Hematopoietic multipotent progenitor cell treated with erythropoietin and hydrocortisone succinate and interleukin-3 and kit ligand, for 6 days (in vitro differentiated cells): ENCODE results near the gene C19orf47.
"Not testable (repeated sequence)": the region's sequence is repeated elsewhere in the genome, so short reads cannot be mapped to it uniquely, and the experiment has no call there.

Source experiments
- DNase-seq: peaks from one replicate; pipeline ENCODE4 v3.0.0-alpha.2; 2015

Gene C19orf47

DNA sequence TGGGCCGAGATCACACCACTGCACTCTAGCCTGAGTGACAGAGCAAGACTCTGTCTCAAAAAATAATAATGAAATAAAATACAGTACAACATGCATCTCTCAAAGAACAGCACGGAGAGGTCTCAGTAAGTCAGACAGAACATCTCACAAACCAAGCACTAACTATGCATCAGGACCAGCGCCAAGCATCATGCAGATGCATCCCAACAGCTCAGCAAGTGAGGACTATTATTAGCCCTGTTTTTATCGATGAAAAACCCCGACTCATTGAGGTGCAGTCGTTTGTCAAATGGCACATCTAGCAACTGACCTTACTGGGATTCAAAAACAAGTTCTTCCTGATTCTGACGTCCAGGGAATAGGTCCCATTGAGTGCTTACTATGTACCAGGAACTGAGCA lies 3.8 kb downstream of the C19orf47 start:
- DNase-seq, result no peak

DNA sequence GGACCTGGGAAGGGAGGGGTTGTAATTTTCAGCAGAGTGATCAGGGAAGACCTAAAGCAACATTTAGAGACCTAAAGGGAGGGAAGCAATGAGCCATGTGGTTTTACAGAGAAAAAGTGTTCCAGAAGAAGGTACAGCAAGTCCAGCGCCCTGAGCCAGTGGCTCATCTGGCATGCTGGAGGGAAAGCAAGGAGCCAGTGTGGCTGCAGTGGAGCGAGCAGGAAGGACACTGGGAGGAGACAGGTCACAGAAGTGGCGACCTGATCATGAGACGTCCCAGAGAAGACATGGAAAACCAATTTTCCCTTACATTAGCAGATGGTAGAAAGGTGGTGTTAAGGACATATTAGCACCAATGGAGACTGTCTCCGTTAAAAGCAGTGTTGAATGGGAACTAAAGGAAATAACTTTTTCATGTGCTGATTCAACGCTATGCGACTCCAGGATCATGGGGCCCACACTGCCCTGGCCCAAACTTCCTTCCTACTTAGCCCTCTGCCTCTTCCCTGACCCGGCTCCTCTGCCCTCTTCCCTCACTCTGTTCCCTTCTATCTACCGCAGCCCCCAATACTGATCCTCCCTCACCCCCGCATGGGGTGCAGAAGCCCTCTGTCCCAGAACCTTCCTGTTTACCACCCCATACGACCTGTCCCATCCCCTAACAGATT lies 5.4 kb downstream of the C19orf47 start:
- no peak for DNase-seq

DNA sequence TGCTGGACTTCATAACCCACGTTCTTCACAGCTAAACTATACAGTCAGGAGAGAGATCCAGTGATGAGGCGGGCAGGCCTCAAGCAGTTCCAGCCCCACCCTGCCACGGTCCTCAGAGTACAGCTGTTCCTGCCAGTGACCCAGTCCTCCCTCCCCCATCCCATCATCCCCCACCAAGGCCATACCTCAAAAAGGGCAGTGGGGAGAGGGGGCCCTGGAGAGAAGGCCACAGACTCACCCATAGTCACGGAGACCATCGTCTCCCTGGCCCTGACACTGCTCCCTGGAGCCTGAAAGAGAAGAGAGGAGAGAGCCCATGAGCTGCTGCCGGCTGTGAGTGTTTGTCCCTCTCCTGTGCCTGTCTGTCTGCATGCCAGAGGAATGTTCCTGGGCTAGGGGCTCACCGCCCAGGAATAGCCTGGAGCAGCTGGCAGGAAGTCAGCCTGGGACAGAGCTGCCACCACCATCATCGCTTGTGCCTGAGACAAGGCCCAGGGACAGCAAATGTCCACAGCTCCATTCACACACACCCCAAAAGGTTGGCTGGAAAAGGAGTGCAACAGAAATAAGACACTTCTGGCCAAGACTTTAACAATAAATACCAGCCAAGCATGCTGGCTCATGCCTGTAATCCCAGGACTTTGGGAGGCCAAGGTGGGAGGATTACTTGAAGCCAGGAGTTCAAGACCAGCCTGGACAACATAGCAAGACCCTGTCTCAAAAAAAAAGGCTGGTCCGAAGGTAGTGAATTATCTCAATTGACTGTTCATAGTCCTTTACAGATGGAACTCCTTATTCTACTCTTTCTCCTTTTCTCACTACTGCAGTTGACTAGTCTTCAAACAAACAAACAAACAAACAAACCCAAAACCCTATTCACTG lies 6.4 kb downstream of the C19orf47 start:
- no peak for DNase-seq

DNA sequence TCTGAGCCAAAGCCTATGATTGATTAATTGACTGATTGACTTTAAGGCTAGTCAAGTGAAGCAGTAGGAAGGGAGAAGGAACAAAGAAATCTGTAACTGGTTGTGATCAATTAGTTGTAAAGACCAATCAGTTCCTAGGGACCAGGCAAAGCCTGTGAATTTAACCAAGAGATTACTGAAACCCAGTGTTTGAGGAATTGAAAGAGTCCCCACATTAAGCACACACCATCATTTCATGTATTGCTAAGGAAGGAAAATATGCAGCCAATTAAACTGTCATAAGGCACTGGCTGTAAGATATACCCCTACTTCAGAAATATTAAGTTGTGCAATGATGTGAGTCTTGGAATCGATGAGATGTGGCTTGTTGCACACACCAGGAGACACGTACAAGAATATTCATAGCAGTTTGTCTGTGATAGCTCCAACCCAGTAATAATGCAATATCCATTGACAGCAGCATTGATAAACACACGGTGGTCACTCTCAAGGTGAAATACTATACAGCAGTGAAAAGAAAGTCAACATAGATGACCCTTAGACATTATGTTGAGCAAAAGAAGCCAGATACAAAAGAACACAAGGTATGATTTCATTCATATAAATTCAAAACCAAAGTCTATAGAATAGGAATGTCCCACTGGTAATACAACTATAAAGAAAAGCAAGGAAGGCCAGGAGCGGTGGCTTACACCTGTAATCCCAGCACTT lies 9.0 kb downstream of the C19orf47 start:
- DNase-seq, result no peak

DNA sequence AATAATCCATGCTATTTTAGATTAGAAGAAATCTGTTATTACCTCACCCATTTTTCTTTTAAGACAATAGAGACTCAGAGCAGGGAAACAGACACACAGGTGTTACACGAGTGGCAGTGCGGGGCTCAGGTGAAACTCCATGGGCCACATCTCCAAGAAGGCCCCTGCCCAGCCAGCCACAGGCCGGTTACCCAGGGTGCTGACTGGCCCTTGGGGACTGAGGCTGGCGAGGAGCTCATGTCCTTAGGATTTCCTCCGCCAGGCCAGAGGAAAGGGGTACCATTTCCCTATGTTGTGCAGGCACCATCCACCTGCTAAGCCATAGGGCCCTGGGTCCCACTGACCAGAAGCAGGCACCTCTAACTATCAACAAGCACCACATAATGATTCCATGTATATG lies 10.6 kb downstream of the C19orf47 start:
- no peak for DNase-seq

DNA sequence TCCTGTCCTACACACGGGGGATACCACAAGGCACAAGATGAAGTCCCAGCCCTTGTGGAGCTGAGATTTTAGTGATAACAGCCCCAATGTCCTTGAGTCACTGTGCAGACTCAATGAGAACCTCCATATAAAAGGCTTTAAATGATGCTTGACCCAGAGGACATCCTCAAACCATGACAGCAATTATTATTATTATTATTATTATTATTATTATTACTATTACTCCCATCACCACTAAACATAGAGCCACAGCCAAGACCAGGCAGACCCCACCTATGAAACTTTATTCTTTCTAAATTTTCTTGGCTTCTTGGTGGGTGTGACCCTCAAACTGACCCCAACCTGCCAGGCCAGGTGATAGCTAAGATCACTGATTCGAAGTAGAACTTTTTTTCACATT lies 11.1 kb downstream of the C19orf47 start:
- no peak for DNase-seq

DNA sequence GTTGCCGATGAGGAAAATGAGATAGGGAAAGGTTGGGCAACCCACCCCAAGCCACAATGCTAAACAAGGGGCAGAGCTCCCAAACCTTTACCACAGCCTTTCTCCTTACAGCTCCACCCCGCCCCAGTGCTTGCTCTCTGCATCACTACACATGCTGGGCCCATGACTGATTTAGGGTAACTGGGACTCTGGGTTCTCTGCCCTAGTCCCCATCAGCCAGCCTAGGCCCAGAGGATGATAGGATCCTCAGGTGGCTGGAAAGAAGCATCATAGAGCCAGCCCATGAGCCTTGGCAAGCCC lies 11.6 kb downstream of the C19orf47 start:
- DNase-seq, result no peak

DNA sequence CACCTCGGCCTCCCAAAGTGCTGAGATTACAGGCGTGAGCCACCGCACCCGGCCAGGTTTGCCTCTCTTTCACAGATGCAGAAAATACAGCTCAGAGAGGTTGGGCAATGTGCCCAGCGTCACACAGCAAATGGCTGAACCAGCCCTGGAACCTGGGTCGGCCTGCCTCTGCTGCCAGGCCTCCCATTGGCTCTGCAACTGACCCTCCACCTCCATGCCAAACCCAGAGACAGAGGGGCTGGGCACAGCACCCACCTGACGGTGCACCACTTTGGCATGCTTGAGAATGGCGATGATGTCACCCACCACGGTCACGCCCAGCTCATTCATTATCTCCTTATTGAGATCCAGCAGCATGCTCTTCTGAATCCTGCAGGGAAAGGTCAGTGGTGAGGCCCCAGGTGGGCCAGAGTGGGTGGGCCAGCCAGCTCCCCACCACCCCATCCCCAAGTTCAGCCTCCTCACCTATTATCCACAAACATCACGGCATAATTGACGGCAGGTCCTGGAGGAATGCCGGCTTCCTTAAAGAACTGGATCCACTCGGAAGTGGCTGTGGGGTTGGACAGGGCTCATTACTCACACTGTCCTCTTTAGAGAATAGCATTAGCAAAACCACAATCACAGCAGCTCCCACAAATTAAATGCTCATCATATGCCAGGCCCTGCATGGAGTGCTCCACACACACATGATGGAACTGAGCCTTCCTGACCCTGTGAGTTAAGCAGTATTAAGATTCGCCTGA lies 12.2 kb downstream of the C19orf47 start:
- DNase-seq, result peak; percentile 35

DNA sequence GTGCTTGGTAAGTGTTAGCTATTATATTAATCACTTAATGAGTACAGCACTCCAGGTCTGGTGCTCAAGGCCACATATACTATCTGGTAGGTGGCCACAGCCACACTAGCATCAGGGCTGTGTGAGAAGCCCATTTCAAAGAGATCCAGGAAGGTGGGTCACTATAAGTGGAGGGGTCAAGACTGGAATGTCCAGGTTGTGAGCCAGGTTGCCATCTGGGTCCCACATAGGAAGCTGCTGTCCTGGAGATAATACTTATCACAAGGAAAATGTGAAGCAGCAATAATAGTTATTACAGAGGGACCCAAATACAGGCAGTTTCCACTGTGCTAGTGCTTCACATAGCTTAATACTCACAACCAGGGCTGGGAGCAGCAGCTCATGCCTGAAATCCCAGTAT lies 13.1 kb downstream of the C19orf47 start:
- DNase-seq, result no peak

DNA sequence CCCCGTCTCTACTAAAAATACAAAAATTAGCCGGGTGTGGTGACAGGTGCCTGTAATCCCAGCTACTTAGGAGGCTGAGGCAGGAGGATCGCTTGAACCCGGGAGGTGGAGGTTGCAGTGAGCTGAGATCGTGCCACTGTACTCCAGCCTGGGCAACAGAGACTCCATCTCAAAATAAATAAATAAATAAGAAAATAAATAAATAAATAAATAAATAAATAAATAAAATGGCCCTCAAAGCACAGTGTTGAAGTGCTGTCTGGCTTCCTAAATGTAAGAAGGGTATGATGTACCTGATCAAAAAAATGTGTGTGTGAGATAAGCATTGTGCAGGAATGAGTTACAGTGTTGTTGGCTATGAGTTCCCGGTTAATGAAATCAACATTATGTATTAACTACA lies 15.1 kb downstream of the C19orf47 start:
- not testable (repeated sequence) for DNase-seq

DNA sequence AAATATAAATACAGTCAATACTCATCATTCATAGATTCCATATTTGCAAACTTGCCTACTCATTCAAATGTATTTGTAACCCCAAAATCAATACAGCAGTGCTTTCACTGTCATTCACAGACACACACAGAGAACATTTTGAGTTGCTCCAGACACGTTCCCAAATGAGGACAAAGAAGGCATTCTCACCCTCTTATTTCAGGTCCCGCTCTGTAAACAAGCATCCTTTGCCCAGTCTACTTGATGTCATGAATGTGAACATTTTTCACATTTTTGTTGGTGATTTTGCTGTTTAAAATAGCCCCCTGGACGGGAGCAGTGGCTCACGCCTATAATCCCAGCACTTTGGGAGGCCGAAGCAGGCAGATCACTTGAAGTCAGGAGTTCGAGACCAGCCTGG lies 15.5 kb downstream of the C19orf47 start:
- DNase-seq, result no peak

DNA sequence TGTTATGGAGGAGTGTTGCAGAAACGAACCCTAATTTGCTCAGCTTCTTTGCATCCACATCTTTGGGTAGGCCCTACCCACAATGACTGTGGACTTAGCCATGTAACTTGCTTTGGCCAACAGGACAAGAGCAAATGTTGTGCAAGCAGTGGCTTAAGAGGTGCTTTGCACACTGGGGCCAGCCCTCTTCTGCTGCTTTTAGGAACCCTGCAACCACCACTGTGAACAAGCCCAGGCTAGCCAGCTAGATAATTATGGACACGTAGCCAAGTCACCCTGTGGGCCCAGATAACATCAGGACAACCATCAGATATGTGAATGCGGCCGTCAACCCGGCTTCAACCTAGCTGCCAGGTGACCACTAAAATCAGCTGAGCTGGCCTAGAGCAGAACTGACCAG lies 17.1 kb downstream of the C19orf47 start:
- DNase-seq, result peak; percentile 69

DNA sequence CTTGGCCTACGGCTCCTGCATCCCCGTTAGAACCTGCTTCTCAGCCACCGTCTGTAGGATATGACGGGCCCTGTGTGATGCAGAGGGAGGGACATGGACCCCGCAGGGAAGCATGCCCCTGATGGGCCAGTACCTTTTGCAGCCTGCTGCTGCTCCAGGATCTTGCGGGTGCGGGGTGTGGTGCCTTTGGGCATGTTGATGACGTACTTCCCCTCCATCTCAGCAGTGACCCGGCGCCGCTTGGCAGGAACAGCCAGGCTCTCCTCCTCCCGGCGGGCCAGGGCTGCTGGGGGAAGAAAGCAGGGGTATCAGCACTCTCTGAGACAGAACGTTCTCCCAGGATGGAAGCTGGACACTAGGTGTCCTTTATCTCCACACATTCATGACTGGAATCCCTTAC lies 22.0 kb downstream of the C19orf47 start:
- no peak for DNase-seq

DNA sequence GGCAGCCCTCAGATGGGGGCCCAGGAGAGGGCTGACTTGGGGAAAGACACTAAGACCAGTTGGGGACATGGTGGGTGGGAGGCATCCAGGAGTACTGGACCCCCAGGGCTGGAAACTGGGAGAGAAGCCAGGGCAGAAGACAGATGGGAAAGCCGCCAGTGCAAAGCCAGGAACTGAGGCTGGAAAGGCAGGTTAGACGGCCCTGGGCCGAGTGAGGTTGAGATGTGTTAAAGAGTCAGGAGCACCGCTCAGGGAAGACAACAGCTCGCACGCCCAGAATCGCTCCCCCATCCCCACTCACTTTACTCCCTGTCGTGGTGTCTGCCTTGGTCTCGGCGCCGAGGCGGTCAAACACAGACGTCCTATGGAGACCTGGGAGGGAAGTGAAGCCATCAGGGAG lies 24.5 kb downstream of the C19orf47 start:
- DNase-seq, result no peak

DNA sequence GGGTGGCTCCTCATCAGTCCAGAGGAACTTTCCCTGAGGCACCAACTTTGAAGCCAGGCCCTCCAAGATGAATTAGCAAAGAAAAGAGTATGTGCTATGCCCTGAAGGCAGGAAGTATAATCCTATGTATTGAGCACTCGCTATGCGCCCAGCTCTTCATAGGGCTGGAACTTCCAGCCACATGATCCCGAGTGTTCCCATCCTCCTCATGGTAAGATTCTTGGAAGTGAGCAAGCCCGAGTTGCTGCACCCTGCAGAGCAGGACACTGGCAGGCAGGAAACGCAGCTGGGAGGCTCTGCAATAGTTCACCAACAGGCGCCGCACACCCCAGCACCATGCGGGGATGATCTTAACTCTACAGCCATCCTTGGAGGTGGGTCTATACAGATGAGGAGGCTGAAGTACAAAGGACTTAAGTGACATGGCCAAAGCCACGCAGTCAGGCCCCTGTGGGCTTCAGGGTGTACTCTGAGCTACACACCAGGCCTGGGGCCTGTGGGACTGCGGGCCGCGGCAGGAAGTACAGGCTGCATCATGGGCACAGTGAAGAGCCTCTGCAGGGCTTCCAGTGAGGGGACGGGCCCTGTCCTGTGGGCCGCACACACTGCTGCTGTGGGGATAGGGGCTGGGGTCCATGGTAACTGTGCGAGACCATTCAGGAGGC lies 25.1 kb downstream of the C19orf47 start:
- DNase-seq, result no peak

DNA sequence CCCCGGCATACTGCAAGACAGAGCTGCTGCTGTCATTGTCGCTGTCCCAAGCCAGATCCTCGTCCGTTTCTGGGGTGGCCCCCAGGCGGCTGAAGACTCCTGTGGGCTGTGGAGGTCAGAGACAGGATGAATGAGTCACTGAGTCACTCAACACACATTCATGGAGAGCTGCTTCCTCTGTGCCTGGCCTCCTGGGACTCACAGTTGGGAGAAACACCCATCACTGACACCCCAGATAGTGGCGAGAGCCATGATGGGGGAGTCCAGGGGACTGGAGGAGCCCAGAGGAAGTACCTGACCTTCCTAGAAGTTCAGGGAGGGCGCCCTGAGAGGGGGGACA lies 26.0 kb downstream of the C19orf47 start:
- DNase-seq, result no peak

DNA sequence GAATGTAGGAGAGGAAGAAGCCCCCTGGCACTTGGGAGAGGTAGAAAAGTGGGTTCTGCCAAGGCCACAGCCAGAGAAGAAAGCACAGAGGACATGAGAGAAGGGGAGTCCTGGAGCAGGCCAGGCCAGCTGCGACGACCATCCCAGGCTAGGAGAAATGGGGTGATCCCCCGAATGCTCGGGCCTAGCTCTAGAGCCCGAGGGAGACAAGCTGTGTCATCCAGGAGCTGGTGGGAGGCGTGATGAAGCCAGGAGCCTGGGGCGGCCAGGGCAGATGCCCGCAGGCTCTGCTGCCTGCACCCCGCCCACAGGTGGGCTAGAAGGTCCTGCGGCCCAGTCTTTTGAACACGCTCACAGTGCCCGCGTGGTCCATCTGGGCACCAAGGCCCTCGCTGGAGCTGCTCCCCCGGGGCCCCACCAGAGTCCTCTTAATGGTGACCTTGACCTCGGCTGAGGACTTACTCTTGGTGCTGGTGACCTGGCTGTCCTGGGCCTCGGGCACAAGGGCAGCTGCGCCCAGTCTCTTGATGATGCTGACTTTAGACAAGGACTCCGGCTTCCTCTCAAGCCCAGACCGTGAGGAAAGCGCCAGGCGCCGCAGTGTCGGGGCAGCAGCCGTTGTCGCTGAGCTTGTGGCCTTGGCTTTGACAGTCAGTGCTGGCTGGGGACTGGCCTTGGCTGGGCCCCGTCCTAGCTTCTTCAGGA lies 26.5 kb downstream of the C19orf47 start:
- DNase-seq, result no peak

DNA sequence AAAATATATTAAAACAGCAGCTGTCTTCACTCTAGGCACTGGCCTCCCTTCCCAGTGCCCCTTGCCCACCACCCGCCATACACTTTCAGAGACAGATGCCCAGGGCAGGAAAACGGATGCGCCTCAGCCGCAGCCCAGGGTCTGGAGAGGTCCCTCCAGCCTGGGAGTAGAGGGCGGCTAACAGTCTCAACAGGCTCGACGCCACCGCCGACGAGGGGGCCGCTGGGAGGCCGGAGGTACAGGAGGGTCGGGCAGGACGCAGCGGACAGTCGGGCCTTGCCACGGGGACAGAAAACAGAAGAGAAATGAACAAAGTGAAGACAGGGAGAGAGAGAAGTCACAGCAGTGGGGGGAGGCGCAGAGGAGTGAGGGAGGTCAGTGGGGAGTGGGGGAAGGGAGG lies 27.1 kb downstream of the C19orf47 start:
- DNase-seq, result no peak

DNA sequence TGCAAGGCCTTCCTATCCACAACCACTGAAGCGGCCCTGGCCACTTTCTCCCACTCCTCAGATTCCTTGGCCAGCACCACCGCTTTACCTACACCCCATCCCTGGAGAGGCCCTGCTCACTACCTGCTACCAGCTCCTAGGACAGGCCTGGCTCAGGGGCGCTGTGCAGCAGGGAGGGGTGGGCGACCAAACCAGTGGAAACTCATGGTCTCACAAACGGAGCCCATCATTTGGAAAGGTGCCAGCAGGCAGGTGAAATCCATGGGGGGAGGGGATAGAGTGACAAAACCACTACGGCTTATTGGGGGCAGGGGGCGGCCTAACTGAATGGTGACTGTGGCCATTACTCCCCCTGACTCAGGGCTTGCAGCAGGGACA lies 27.6 kb downstream of the C19orf47 start:
- DNase-seq, result no peak

DNA sequence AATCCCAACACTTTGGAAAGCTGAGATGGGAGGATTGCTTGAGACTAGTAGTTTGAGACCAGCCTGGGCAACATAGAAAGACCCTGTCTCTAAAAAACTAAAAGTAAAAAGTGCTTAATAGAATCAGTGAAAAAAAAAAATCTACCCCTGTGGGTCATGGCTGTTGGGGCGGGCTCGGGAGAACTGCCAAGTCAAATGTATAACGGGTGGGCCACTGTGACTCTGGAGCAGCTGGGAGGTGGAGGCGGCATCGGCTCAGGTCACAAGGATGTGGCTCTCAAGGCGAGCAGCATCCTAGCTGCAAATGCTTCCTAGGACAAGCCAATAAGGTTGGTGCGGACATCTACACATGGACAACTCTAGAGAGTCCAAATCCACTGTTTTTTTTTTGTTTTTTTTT lies 30.9 kb downstream of the C19orf47 start:
- DNase-seq, result no peak

DNA sequence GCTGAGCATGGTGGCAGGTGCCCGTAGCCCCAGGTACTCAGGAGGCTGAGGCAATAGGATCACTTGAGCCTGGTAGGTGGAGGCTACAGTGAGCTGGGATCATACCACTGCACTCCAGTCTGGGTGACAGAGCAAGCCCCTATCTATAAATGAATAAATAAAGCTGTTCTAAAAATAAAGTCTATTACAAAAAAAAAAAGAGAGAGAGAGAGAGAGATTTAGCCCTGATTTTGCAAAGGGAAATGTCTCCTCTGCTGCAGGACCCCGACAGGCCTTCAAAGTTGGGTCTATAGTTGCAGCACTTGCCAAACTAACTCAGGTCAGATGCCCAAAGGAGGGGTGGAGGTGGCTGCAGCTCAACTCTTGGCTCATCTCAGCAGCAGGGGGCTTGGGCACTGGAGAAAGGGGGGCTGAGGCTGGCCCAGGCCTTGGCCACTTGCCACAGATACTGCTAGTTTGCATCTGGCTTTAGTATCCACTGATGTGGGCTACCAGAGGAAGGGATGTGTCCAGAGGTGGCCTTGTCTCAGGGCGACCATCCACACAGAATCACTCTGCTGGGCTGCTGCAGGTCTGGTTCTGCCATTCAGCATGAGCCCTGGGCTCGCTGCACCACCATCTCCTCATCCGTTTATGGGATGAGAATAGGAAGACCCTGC lies 32.3 kb downstream of the C19orf47 start:
- no peak for DNase-seq

DNA sequence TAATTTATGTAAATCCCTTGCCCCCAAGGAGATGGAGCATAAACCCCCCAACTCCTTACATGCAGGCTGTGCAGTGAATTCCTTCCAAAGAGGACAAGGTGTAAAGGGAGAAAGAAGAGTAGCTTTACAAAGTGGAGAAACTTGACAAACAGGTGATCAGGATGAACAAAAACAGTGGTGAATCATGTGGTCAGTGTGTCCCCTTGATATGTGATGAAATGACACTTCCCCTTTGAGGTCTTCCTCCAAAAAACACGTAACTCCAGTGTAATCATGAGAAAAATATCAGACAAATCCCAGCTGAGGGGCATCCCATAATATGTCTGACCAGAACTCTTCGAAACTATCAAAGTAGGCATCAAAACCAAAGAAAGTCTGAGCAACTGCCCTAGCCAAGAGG lies 33.5 kb downstream of the C19orf47 start:
- DNase-seq, result peak; percentile 48
